OCI-LY3 (cell line): ENCODE data around the gene TRAPPC14.

Source experiments
- EZH2phosphoT487 ChIP-seq: fragments of 200-600 bp; shearing (Covaris generic); IDR thresholded peaks from 2 replicates; pipeline ENCODE4 v1.6.1; 2018; ENCODE audit warnings: antibody characterized with exemption, mixed run types, low read depth
- TF ChIP-seq, protein P1 (sequence below): fragments of 200-600, 300-600 bp; sonication (generic); IDR thresholded peaks from 2 replicates; pipeline ENCODE4 v1.5.1; 2014; ENCODE audit warnings: antibody characterized with exemption, low read length, low read depth

DNA sequence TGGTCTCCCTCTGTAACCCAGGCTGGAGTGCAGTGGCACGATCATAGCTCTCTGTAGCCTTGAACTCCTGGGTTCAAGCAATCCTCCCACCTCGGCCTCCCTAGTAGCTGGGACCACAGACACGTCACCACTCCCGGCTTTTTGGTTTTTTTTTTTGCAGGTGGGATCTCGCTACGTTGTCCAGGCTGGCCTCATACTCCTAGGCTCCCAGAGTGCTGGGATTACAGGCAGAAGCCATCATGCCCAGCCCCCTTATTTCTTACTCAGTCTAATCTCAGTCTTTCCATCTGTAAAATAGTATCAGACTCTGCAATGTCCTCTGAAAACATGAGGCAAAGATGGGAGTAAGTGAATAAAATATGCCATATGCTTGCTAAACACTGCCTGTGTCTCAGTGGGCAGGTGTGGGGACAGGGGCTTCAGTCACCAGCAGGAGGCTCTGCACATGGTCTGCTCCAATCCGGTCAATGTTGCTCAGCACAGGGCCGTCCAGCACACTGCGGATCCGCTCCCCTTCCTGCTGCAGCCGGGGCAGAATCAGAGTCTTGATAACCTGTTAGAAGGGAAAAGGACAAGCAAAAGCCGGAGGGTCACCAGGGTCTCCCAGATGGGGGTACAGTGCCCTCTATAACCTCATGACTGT lies 48.9 kb downstream of the TRAPPC14 start:
- TF ChIP-seq, protein P1, sequence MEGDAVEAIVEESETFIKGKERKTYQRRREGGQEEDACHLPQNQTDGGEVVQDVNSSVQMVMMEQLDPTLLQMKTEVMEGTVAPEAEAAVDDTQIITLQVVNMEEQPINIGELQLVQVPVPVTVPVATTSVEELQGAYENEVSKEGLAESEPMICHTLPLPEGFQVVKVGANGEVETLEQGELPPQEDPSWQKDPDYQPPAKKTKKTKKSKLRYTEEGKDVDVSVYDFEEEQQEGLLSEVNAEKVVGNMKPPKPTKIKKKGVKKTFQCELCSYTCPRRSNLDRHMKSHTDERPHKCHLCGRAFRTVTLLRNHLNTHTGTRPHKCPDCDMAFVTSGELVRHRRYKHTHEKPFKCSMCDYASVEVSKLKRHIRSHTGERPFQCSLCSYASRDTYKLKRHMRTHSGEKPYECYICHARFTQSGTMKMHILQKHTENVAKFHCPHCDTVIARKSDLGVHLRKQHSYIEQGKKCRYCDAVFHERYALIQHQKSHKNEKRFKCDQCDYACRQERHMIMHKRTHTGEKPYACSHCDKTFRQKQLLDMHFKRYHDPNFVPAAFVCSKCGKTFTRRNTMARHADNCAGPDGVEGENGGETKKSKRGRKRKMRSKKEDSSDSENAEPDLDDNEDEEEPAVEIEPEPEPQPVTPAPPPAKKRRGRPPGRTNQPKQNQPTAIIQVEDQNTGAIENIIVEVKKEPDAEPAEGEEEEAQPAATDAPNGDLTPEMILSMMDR = no peak
- no peak for TF ChIP-seq EZH2phosphoT487
